ENCODE results near the gene SLC8A3. TPM values are rescaled to one million over a fixed set of nuclear protein-coding genes. Genes with fewer than 3 reads are reported as not detected.

Gene SLC8A3
- total RNA-seq, 2 donors from 2014 or later: under 0.01 to 0.66 TPM

DNA sequence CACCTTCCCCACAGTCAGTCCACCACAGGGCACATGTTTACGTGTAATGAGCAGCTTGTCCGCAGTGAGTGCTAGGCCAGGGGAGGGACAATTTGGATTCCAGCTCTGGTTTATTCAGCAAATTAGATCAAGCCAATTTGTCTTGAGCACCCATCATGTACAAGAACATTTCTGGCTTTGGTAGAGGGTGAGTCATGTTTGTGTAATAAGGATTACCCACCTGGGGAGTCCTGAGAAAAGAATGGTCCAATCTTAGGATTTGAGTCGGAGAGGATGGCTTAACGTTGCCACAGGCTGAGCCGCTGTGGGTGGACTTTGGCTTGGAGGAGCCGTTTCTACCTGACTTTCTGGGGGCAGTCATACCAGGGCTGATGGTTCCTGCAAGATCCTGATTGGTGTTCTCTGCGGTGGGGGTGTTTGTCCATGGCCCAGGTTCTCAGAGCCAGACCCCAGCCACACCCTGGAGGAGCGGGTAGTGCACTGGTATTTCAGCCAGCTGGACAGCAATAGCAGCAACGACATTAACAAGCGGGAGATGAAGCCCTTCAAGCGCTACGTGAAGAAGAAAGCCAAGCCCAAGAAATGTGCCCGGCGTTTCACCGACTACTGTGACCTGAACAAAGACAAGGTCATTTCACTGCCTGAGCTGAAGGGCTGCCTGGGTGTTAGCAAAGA, 165.8 kb downstream of the SLC8A3 start:
- Histone ChIP-seq H3K27ac (no peak overlapping the region), H3K9me3 (no peaks in the 10 kb centered on the region), H3K27me3 (no peaks in the 10 kb centered on the region), H3K4me3 (no peak overlapping the region), H3K4me1 (no peaks in the 10 kb centered on the region), H3K36me3 (replicated peaks in 1 of 2; ENCODE audit: insufficient read depth in 1 of 2, low read depth in 2 of 2) (no peaks in the 10 kb centered on the region)
- TF ChIP-seq POLR2A (IDR thresholded peaks at IDR 0.05): no peak
- TF ChIP-seq, protein P1, sequence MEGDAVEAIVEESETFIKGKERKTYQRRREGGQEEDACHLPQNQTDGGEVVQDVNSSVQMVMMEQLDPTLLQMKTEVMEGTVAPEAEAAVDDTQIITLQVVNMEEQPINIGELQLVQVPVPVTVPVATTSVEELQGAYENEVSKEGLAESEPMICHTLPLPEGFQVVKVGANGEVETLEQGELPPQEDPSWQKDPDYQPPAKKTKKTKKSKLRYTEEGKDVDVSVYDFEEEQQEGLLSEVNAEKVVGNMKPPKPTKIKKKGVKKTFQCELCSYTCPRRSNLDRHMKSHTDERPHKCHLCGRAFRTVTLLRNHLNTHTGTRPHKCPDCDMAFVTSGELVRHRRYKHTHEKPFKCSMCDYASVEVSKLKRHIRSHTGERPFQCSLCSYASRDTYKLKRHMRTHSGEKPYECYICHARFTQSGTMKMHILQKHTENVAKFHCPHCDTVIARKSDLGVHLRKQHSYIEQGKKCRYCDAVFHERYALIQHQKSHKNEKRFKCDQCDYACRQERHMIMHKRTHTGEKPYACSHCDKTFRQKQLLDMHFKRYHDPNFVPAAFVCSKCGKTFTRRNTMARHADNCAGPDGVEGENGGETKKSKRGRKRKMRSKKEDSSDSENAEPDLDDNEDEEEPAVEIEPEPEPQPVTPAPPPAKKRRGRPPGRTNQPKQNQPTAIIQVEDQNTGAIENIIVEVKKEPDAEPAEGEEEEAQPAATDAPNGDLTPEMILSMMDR (IDR thresholded peaks at IDR 0.05): no peak
- WGBS, 2 donors: 85 to 87% methylated on average over 12 to 15 of the region's 15 CpGs
- ATAC-seq (no peak), DNase-seq (no peak)
- intact Hi-C loops (cut with DNase I): loop anchor here (5.0 kb wide), 1 partner anchor 206 kb away; no protein-coding TSS in a partner anchor

DNA sequence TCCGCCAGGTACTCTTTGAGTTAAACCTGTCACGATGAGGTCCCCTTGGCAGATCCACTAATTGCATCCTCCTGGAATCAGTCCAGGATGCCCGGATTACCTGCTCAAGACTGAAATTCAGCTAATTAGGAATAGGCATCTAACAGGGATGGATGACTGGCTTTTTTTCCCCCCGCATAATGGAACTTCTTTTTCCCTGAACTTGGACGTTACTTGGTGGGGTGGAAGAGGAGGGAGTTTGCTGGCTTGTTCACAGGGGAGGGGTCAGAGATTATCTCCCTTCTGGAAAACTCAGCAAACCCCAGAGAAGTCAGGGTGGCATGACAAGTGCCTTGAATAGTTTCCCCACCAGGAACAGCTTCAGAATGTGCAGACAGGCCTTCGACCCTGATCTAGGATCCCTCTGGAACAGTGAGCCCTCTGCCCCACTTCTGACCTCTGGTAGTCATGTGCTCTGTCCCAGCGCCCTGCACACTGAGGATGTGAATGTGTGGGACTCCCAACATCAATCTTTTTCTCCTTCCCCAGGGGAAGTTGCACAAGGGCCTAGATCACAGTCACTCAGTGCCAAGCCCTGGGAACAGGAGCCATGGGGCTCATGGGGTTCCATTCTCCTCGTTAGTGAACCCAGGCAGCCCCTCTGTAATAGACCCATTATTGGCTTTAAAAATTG, 167.1 kb downstream of the SLC8A3 start:
- intact Hi-C loops (cut with DNase I): loop anchor here (5.0 kb wide), 1 partner anchor 204 kb away; no protein-coding TSS in a partner anchor
- 61 to 65% methylated on average over 8 of the region's 8 CpGs for WGBS, 2 donors
- no peak for ATAC-seq
- DNase-seq: no peak
- TF ChIP-seq, protein P1 (IDR thresholded peaks at IDR 0.05): no peak
- no peak for TF ChIP-seq POLR2A (IDR thresholded peaks at IDR 0.05)
- no peak overlapping the region for H3K27ac ChIP-seq
- no peaks in the 10 kb centered on the region for H3K27me3 ChIP-seq
- no peaks in the 10 kb centered on the region for H3K36me3 ChIP-seq (replicated peaks in 1 of 2; ENCODE audit: insufficient read depth in 1 of 2, low read depth in 2 of 2)
- H3K4me3 ChIP-seq: no peak overlapping the region
- H3K4me1 ChIP-seq: no peaks in the 10 kb centered on the region
- H3K9me3 ChIP-seq: no peaks in the 10 kb centered on the region

DNA sequence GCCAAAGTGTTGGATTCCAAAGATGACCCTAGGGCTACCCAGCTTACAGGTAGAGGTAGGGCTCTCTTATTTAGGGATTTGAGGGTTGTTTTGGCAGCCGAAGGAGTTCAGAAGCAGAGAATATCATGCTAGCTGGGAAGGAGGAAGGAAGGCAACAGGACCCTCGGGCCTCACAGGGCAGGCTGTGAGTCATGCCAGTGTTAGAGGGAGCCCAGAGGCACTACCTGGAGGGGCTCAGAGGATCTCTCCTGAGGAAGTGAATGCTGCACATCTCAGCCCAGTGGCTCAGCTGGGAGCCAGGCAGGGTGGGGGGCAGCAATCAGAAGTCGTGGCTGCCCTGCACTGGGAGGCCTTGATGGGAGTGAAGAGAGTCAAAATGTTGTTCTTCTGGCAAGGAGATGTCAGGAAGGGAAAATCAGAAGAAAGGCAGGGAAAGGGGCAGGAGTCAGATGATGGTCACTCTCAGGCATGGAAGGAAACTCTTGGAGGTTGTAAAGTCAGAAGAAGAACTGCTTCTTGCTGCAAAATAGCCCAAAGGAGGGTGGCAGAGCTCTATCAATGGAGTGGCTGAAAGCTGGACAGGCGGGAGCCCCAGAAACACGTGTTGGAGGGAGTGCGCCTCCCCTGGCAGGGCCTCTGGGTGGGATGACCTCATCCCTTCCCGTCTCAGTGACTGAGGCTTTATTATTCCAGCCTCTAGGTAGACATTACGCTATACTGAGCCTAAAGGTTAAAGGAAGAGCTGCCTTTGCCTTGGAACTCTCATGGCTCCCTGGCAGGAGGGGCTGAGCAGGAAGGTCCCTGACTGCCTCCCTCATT, 168.2 kb downstream of the SLC8A3 start:
- H3K27ac ChIP-seq: no peak overlapping the region
- H3K9me3 ChIP-seq: no peaks in the 10 kb centered on the region
- ATAC-seq (no peak), DNase-seq (no peak)
- 65 to 74% methylated on average over 6 to 8 of the region's 8 CpGs for WGBS, 2 donors
- H3K36me3 ChIP-seq (replicated peaks in 1 of 2; ENCODE audit: insufficient read depth in 1 of 2, low read depth in 2 of 2): no peaks in the 10 kb centered on the region
- H3K27me3 ChIP-seq: no peaks in the 10 kb centered on the region
- H3K4me3 ChIP-seq: no peak overlapping the region
- H3K4me1 ChIP-seq: no peaks in the 10 kb centered on the region
- TF ChIP-seq, protein P1 (IDR thresholded peaks at IDR 0.05): no peak
- TF ChIP-seq POLR2A (IDR thresholded peaks at IDR 0.05): no peak
- intact Hi-C loops (cut with DNase I): loop anchor here (5.0 kb wide), 1 partner anchor 203 kb away; no protein-coding TSS in a partner anchor

DNA sequence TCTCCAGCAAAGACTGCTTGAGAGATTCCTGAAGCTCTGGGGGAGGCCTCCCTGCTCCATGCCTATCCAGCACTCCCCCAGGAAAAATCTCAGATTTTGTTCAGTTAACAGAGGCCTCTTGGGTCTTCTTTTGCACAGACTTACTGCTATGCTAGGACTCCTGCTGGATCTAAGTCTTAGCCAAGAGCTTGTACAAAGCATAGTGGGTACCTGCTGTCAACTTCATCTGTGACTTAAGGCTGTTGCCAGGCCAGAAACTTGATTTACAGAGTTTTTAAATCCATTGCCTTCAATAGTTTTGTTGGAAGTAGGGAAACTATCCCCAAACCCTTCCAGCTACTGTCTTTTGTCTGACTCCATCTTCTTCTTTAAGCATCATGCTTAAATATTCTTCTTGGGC, 169.1 kb downstream of the SLC8A3 start:
- no peaks in the 10 kb centered on the region for H3K4me1 ChIP-seq
- no peak overlapping the region for H3K4me3 ChIP-seq
- DNase-seq (no peak), ATAC-seq (no peak)
- TF ChIP-seq POLR2A (IDR thresholded peaks at IDR 0.05): no peak
- TF ChIP-seq, protein P1 (IDR thresholded peaks at IDR 0.05): no peak
- H3K9me3 ChIP-seq: no peaks in the 10 kb centered on the region
- intact Hi-C loops (cut with DNase I): loop anchor here (5.0 kb wide), 1 partner anchor 202 kb away; no protein-coding TSS in a partner anchor
- no peak overlapping the region for H3K27ac ChIP-seq
- H3K36me3 ChIP-seq (replicated peaks in 1 of 2; ENCODE audit: insufficient read depth in 1 of 2, low read depth in 2 of 2): no peaks in the 10 kb centered on the region
- no peaks in the 10 kb centered on the region for H3K27me3 ChIP-seq
